ENCODE results near the gene CLRN1.

GRCh38 chr3:150899141-150899540 lies 73.4 kb downstream of the CLRN1 start:
- TF ChIP-seq POLR2A (IDR thresholded peaks at IDR 0.05) (no peak), CTCF (IDR thresholded peaks at IDR 0.05) (no peak), POLR2AphosphoS5 (IDR thresholded peaks at IDR 0.05; ENCODE audit: insufficient read depth in 1 of 2, low read depth in 1 of 2) (no peak)

Measured in vagina (tissue), 2 donors.